ENCODE data around the gene GYPB. TPM values are rescaled to one million over a fixed set of nuclear protein-coding genes. Genes with fewer than 3 reads are reported as not detected.
"Not testable (repeated sequence)": the region's sequence is repeated elsewhere in the genome, so short reads cannot be mapped to it uniquely, and the experiment has no call there.

The GYPB gene
- total and polyA plus RNA-seq, 7 donors = not detected

DNA sequence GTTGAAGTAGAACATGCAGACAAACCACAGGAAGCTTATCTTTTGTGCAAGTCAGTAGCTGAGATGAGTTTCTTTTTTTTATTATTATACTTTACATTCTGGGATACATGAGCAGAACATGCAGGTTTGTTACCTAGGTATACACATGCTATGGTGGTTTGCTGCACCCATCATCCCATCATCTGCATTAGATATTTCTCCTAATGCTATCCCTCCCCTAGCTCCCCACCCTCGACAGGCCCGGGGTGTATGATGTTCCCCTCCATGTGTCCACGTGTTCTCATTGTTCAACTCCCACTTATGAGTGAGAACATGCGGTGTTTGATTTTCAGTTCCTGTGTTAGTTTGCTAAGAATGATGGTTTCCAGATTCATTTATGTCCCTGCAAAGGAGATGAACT lies 11.5 kb upstream of the GYPB start:
- H3K9me3 ChIP-seq; H3K36me3 ChIP-seq; H3K27ac ChIP-seq; DNase-seq; H3K4me1 ChIP-seq; H3K4me3 ChIP-seq; H3K27me3 ChIP-seq; intact Hi-C loops (cut with DNase I): not testable (repeated sequence)
- 49 to 72% methylated on average over 4 of the region's 4 CpGs for WGBS, 2 donors

DNA sequence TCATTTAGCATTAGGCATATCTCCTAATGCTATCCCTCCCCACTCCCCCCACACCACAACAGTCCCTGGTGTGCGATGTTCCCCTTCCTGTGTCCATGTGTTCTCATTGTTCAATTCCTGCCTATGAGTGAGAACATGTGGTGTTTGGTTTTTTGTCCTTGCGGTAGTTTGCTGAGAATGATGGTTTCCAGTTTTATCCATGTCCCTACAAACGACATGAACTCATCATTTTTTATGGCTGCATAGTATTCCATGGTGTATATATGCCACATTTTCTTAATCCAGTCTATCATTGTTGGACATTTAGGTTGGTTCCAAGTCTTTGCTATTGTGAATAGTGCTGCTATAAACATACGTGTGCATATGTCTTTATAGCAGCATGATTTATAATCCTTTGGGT lies 7.5 kb upstream of the GYPB start:
- H3K9me3 ChIP-seq; intact Hi-C loops (cut with DNase I); H3K27ac ChIP-seq; H3K36me3 ChIP-seq; H3K27me3 ChIP-seq; H3K4me1 ChIP-seq; DNase-seq; H3K4me3 ChIP-seq: not testable (repeated sequence)
- WGBS, 2 donors = 75 to 85% methylated on average over 4 of the region's 4 CpGs

DNA sequence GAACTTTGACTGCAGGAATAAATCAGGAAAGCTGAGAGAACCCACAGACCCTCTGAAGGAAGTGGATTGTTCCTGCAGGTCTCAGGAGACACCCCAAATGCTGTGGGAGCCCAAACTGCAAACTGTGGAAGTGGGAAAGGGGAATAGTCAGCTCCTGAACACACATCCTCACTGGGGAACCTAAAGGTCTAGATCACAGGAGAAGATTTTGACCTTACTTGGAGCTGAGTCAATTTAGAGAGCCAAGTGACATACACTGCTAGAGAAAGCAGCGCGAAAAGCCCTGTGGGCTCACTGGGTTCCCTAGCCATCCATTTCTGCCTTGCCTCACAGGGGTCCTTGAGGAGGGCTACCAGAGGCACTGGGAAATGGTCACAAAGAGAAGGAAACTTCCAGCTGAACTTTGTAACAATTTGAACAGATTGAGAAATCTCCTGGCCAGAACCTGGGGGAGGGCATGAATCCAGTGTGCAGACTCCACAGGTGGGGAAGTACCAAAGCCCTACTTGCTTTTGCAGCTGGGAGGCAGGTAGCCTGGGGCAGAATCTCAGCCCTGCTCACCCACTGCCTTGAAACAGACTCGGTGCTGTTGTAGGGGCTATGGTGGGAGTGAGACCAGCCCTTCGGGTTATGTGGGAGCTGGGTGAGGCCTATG lies 5.3 kb upstream of the GYPB start:
- H3K4me1 ChIP-seq; H3K27ac ChIP-seq; intact Hi-C loops (cut with DNase I); H3K4me3 ChIP-seq; H3K27me3 ChIP-seq; H3K9me3 ChIP-seq; H3K36me3 ChIP-seq; DNase-seq: not testable (repeated sequence)
- WGBS, 2 donors = 72 to 79% methylated on average over 4 of the region's 4 CpGs

DNA sequence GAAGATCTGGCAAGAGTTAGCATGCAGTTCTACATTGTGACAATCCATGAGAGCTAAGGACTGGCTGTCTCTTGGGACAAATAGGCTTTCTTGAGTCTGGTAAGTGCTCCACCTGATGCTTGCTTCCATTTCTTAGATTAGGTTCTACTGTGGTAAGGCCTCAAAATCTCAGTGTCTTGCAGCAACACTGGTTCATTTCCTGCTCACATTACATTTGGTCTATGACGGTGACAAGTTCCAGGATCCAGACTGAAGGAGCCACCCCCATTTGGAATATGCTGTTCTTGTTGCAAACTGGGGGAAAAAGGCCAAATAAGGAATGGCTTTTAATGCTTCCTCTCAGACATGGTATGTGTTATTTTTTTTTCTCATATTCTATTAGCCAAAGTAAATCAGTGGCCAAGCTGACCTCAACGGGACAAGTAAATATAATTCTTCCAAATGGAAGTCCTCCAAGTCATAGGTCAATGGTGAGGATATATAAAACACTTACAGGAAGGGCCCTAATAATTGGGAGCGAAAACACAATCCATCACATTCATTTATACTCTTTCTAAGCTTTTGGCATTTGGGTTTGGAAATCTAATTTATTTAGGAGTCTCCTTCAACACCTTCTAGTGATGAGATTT lies 3.7 kb upstream of the GYPB start:
- intact Hi-C loops (cut with DNase I); H3K4me3 ChIP-seq; H3K4me1 ChIP-seq; H3K36me3 ChIP-seq; H3K27ac ChIP-seq; H3K27me3 ChIP-seq; DNase-seq; H3K9me3 ChIP-seq: not testable (repeated sequence)
- WGBS, 2 donors = 68 to 77% methylated on average over 2 to 3 of the region's 3 CpGs

DNA sequence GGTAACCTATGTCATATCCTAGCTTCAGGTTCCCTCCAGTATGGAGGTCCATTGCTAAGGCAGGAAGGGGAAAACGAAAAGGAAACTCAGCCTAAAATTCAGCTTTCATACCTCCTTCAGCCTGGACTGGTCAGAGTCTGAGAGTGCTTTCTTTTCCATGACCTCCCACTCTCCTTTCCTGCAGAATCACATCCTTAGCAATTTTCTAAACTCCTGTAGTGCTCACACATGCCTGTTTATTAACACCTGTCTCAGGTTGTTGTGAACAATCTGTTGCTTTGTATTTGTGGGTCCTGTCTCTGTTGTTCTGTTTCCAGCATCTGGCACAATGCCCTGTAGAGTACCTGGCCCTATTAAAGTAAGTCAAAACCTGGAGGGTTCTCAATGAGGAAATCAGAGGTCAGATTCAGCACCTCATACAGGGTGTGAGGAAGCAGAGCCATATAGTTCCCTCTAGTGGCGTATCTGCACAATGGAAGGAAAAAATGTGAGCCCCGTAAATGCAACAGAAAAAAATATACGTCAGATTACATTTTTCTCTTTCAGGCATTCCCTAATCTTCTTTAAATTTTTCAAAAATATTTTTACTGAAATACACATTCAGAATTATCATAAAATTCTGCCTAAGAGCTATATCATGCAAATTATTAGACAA lies 2.3 kb upstream of the GYPB start:
- H3K27me3 ChIP-seq; H3K4me1 ChIP-seq; H3K27ac ChIP-seq; H3K4me3 ChIP-seq; H3K9me3 ChIP-seq; intact Hi-C loops (cut with DNase I); H3K36me3 ChIP-seq; DNase-seq: not testable (repeated sequence)
- 26 to 38% methylated on average over 4 of the region's 4 CpGs for WGBS, 2 donors
- TF ChIP-seq, protein P1, sequence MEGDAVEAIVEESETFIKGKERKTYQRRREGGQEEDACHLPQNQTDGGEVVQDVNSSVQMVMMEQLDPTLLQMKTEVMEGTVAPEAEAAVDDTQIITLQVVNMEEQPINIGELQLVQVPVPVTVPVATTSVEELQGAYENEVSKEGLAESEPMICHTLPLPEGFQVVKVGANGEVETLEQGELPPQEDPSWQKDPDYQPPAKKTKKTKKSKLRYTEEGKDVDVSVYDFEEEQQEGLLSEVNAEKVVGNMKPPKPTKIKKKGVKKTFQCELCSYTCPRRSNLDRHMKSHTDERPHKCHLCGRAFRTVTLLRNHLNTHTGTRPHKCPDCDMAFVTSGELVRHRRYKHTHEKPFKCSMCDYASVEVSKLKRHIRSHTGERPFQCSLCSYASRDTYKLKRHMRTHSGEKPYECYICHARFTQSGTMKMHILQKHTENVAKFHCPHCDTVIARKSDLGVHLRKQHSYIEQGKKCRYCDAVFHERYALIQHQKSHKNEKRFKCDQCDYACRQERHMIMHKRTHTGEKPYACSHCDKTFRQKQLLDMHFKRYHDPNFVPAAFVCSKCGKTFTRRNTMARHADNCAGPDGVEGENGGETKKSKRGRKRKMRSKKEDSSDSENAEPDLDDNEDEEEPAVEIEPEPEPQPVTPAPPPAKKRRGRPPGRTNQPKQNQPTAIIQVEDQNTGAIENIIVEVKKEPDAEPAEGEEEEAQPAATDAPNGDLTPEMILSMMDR (IDR thresholded peaks at IDR 0.05) = peak in 1 of 4 experiments; percentile 46

DNA sequence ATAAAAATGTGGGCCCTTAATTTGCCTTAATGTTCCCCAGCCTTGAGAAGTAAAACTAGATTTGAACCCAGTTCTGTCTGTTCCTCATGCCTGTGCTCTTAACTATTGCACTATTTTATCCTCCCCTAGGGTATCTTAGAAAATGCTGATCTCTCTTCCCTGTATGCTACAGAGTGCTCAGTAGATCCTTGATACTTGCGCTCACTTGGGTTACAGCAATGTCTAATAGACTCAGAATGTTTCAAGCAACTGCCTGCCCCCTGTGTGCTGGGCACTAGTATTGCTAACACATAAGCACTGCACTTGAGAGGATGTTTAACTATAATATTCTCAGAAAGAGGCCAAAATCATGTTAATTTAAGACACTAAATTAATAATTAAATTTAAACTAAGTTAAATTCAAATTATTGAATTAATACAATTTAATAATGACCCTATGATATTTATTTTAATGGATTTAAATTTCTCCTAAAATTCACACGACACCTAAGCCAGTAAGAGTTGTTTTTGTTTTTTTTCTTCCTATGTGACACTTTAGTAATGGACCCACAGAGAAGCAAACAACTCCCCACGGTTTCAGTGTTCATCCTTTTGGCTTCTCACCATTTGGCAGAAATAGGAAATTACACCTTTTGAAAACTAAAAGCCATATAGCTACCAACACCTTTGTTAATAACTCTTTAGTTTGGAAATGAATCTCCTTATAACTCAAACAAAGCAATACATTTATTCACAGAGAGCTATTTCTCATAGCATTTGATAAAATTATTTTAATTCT lies 768 bp downstream of the GYPB start:
- intact Hi-C loops (cut with DNase I); H3K27me3 ChIP-seq; H3K36me3 ChIP-seq; H3K4me1 ChIP-seq; H3K4me3 ChIP-seq; DNase-seq; H3K9me3 ChIP-seq; H3K27ac ChIP-seq: not testable (repeated sequence)
- WGBS, 2 donors = 76 to 77% methylated on average over 3 of the region's 3 CpGs

DNA sequence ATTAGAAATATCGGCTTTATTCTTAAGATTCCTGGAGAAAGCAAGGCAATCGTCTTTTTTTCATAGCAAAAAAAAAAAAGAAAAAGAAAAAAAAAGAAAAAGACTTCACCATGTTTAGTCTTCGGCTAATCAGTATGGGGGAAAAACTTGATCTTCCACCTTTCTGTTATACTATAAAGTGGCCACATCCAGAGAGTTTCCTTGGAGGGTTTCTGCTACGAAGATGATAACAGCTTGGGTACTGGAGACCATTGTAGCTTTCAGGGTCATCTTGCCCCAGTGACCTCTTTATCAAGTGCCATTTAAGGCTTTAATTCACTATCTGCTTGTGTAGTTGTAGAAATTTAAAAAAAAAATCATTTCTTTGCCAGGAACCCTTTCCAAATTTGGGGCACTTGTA lies 1.9 kb downstream of the GYPB start:
- H3K4me1 ChIP-seq; H3K27ac ChIP-seq; H3K9me3 ChIP-seq; DNase-seq; H3K36me3 ChIP-seq; H3K4me3 ChIP-seq; intact Hi-C loops (cut with DNase I); H3K27me3 ChIP-seq: not testable (repeated sequence)
- 78 to 82% methylated on average over 4 of the region's 4 CpGs for WGBS, 2 donors

DNA sequence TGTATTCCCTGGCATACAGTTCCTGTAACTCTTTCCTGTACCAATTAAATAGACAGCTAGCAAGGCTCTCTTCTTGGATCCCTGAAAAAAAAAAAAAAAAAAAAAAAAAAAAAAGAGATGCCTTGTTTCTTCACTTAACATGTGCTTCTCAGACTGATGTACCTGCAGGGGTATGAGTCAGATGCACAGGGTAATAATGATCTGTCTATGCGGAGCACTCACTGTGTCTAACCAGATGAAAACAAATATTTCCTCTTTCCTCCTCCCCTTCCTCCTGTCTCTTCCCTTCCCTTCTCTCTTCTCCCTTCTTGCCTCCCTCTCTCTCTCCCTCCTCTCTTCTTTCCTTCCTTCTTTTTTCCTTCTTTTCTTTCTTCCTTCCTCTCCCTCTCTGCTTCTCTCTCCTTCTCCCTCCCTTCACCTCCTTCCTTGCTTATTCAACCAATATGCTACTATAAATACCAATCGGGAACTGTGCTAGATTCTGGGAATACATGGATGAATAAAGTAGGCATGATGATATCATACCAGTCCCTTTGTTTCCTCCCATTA lies 3.0 kb downstream of the GYPB start:
- intact Hi-C loops (cut with DNase I); H3K4me1 ChIP-seq; H3K4me3 ChIP-seq; H3K27me3 ChIP-seq; H3K36me3 ChIP-seq; DNase-seq; H3K9me3 ChIP-seq; H3K27ac ChIP-seq: not testable (repeated sequence)
- 78 to 85% methylated on average over 2 of the region's 2 CpGs for WGBS, 2 donors

All from sigmoid colon (tissue), 7 donors.